Measurements from ENCODE around the gene IFNL2. TPM values are rescaled to one million over a fixed set of nuclear protein-coding genes. Genes with fewer than 3 reads are reported as not detected.
"Not testable (repeated sequence)": the region's sequence is repeated elsewhere in the genome, so short reads cannot be mapped to it uniquely, and the experiment has no call there.

IFNL2 gene
- total RNA-seq, 4 donors from 2014 or later: not detected

GRCh38 chr19:39236527-39236926, 31.7 kb upstream of the IFNL2 start:
- Histone ChIP-seq H3K4me3 (no peak overlapping the region), H3K9me3 (no peaks in the 10 kb centered on the region), H3K4me1 (no peaks in the 10 kb centered on the region), H3K27ac (no peak overlapping the region), H3K36me3 (no peaks in the 10 kb centered on the region), H3K27me3 (no peaks in the 10 kb centered on the region)
- no peak for DNase-seq
- TF ChIP-seq POLR2A (IDR thresholded peaks at IDR 0.05) (no peak), CTCF (IDR thresholded peaks at IDR 0.05) (no peak)
- intact Hi-C loops (cut with DNase I; ENCODE audit: low total_unique reads): no loop called here

- no peaks in the 10 kb centered on the region for H3K9me3 ChIP-seq
- intact Hi-C loops (cut with DNase I; ENCODE audit: low total_unique reads): no loop called here
- TF ChIP-seq POLR2A (IDR thresholded peaks at IDR 0.05): no peak
- no peak for TF ChIP-seq CTCF (IDR thresholded peaks at IDR 0.05)
- H3K4me3 ChIP-seq: no peak overlapping the region
- no peaks in the 10 kb centered on the region for H3K36me3 ChIP-seq
- H3K27me3 ChIP-seq: no peaks in the 10 kb centered on the region
- no peak overlapping the region for H3K27ac ChIP-seq
- DNase-seq: no peak
- no peaks in the 10 kb centered on the region for H3K4me1 ChIP-seq
Observed at GRCh38 chr19:39237200-39238184, 30.7 kb upstream of the IFNL2 start.

- H3K4me3 ChIP-seq: no peak overlapping the region
- DNase-seq: no peak
- no peaks in the 10 kb centered on the region for H3K27me3 ChIP-seq
- H3K9me3 ChIP-seq: no peaks in the 10 kb centered on the region
- no peak for TF ChIP-seq CTCF (IDR thresholded peaks at IDR 0.05)
- TF ChIP-seq POLR2A (IDR thresholded peaks at IDR 0.05): no peak
- intact Hi-C loops (cut with DNase I; ENCODE audit: low total_unique reads): no loop called here
- H3K36me3 ChIP-seq: no peaks in the 10 kb centered on the region
- H3K4me1 ChIP-seq: no peaks in the 10 kb centered on the region
- no peak overlapping the region for H3K27ac ChIP-seq
Observed at GRCh38 chr19:39238209-39238608, 30.0 kb upstream of the IFNL2 start.

GRCh38 chr19:39238944-39239343, 29.3 kb upstream of the IFNL2 start:
- Histone ChIP-seq H3K27ac (no peak overlapping the region), H3K4me3 (no peak overlapping the region), H3K27me3 (no peaks in the 10 kb centered on the region), H3K36me3 (no peaks in the 10 kb centered on the region), H3K9me3 (no peaks in the 10 kb centered on the region), H3K4me1 (no peaks in the 10 kb centered on the region)
- intact Hi-C loops (cut with DNase I; ENCODE audit: low total_unique reads): no loop called here
- DNase-seq: no peak
- TF ChIP-seq CTCF (IDR thresholded peaks at IDR 0.05): no peak
- no peak for TF ChIP-seq POLR2A (IDR thresholded peaks at IDR 0.05)

GRCh38 chr19:39240421-39240820, 27.8 kb upstream of the IFNL2 start:
- DNase-seq: no peak
- Histone ChIP-seq H3K36me3 (no peaks in the 10 kb centered on the region), H3K9me3 (no peaks in the 10 kb centered on the region), H3K4me3 (no peak overlapping the region), H3K27me3 (no peaks in the 10 kb centered on the region), H3K27ac (no peak overlapping the region), H3K4me1 (no peaks in the 10 kb centered on the region)
- TF ChIP-seq POLR2A (IDR thresholded peaks at IDR 0.05) (no peak), CTCF (IDR thresholded peaks at IDR 0.05) (no peak)
- intact Hi-C loops (cut with DNase I; ENCODE audit: low total_unique reads): no loop called here

- H3K27ac ChIP-seq; H3K4me3 ChIP-seq; H3K4me1 ChIP-seq; DNase-seq; H3K27me3 ChIP-seq; H3K9me3 ChIP-seq; intact Hi-C loops (cut with DNase I; ENCODE audit: low total_unique reads); H3K36me3 ChIP-seq: not testable (repeated sequence)
Observed at GRCh38 chr19:39243741-39244140, 24.5 kb upstream of the IFNL2 start.

GRCh38 chr19:39244410-39245100, 23.6 kb upstream of the IFNL2 start, which contains the start of gene IFNL3:
Gene IFNL3, minus strand, starts transcription at chr19:39245006. Its CDS starts 39 bp downstream, at chr19:39244967.
- H3K27ac ChIP-seq; DNase-seq; H3K4me1 ChIP-seq; H3K4me3 ChIP-seq; H3K27me3 ChIP-seq; intact Hi-C loops (cut with DNase I; ENCODE audit: low total_unique reads); H3K9me3 ChIP-seq; H3K36me3 ChIP-seq: not testable (repeated sequence)

Measured in uterus (tissue), 4 donors.